NT2/D1 (cell line): ENCODE data around the gene VLDLR.

Experiments used
- SUZ12 ChIP-seq: IDR thresholded peaks from 2 replicates; pipeline ENCODE4 v1.6.1; 2011; ENCODE audit not compliant: insufficient read length, insufficient read depth; ENCODE audit errors: extremely low read depth
- YY1 ChIP-seq: IDR thresholded peaks from 2 replicates; pipeline ENCODE4 v1.6.1; 2011; ENCODE audit not compliant: insufficient read length, insufficient read depth
- ZNF274 ChIP-seq: IDR thresholded peaks from 2 replicates; pipeline ENCODE4 v1.6.1; 2011; ENCODE audit warnings: mild to moderate bottlenecking, low read depth, low read length

- TF ChIP-seq SUZ12 (no peak), YY1 (no peak), ZNF274 (no peak)
Observed at GRCh38 chr9:2624051-2624682, 2.6 kb downstream of the VLDLR start.
